HL-60 (cell line): ENCODE measurements around the gene EHD1.

Experiments used
- REST ChIP-seq: IDR thresholded peaks from 2 replicates; pipeline ENCODE4 v1.6.1; 2012; ENCODE audit warnings: low read depth; ENCODE audit not compliant: insufficient replicate concordance
- TF ChIP-seq, protein P1 (sequence below): IDR thresholded peaks from one replicate; pipeline ENCODE4 v1.5.1; 2011; ENCODE audit warnings: low read length, control low read depth, inconsistent platforms; ENCODE audit not compliant: insufficient read depth

DNA sequence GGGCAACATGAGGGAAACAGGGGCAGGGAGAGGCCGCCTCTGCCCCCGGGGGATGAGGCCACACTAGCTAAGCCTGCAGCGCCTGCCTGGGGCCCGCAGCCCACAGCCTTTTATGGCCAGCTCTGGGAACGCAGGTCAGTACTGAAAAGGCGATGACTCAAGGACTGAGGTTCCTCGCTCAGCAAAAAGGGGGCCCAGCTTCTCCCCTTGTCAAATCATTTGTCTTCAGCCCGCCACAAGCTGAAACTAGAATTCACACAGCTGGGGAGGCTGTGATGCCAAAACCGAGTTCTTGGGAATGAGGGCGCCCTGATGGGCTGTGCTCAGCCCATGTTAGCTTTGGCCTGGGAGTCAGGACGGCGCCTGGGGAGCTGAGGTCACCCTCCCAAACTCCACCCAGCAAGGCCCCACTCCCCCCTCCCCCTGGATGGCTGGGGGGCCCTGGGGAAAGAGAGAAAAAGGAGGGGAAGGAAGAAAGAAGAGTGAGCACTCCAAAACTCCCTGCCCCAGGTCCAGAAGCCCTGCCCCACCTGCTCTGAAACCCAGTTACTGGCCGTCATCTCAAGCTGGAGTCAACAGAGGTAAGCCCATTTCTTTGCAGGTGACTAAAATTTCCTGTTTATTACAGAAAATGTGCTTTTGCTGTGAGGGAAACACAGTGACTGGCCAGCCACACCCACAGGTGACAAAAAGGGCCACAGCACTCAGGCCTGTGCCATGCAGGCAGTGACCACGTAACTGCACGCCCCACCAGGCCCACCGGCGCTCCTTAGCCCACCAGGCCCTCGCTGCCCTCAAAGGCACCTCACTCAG, 13.7 kb downstream of the EHD1 start:
- TF ChIP-seq, protein P1, sequence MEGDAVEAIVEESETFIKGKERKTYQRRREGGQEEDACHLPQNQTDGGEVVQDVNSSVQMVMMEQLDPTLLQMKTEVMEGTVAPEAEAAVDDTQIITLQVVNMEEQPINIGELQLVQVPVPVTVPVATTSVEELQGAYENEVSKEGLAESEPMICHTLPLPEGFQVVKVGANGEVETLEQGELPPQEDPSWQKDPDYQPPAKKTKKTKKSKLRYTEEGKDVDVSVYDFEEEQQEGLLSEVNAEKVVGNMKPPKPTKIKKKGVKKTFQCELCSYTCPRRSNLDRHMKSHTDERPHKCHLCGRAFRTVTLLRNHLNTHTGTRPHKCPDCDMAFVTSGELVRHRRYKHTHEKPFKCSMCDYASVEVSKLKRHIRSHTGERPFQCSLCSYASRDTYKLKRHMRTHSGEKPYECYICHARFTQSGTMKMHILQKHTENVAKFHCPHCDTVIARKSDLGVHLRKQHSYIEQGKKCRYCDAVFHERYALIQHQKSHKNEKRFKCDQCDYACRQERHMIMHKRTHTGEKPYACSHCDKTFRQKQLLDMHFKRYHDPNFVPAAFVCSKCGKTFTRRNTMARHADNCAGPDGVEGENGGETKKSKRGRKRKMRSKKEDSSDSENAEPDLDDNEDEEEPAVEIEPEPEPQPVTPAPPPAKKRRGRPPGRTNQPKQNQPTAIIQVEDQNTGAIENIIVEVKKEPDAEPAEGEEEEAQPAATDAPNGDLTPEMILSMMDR = no peak
- TF ChIP-seq REST = no peak
